Measurements from ENCODE around the gene ABCC9.

DNA sequence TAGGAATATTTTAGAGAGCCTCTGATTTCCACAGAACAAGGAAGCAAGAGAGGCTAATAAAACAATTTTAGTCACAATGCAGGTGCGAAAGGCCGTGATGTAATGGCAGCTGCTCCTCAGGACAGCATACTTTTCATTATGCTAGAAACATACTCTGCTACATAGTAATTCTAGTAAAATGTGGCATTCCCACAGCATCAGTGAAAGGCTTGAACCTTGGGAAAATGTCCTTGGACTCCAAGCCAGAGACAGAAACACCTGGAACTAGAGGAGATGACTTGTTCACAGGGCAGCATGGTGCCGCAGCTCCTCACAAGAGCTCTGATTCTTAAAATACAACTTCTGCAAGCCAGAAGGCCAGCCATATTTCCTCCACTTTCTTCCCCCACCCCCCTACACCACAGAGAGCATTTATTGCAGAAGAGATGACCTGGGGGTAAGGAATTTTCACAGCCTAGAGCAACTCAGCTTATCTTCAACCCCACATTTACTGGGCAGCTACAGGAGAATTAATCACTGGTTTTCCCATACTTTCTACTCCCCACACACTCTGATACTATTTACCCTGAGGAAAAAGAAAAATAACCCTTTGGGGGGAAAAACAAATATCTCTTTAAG is 15.8 kb downstream of the ABCC9 start:
- TF ChIP-seq, protein P1, sequence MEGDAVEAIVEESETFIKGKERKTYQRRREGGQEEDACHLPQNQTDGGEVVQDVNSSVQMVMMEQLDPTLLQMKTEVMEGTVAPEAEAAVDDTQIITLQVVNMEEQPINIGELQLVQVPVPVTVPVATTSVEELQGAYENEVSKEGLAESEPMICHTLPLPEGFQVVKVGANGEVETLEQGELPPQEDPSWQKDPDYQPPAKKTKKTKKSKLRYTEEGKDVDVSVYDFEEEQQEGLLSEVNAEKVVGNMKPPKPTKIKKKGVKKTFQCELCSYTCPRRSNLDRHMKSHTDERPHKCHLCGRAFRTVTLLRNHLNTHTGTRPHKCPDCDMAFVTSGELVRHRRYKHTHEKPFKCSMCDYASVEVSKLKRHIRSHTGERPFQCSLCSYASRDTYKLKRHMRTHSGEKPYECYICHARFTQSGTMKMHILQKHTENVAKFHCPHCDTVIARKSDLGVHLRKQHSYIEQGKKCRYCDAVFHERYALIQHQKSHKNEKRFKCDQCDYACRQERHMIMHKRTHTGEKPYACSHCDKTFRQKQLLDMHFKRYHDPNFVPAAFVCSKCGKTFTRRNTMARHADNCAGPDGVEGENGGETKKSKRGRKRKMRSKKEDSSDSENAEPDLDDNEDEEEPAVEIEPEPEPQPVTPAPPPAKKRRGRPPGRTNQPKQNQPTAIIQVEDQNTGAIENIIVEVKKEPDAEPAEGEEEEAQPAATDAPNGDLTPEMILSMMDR (IDR thresholded peaks at IDR 0.05): no peak
- TF ChIP-seq POLR2A (IDR thresholded peaks at IDR 0.05): no peak
- no peak for TF ChIP-seq EP300 (IDR thresholded peaks at IDR 0.05)
